ENCODE measurements around the gene OR6T1. TPM values are rescaled to one million over a fixed set of nuclear protein-coding genes. Genes with fewer than 3 reads are reported as not detected.

The OR6T1 gene
- total and polyA plus RNA-seq, 2 experiments from 2014 or later: not detected

- no peaks in the 10 kb centered on the region for H3K27me3 ChIP-seq (ENCODE audit: insufficient read depth)
- H3K4me3 ChIP-seq: no peak overlapping the region
- H3K36me3 Mint-ChIP-seq (ENCODE audit: low read depth): no peaks in the 10 kb centered on the region
- no peak overlapping the region for H3K4me2 ChIP-seq
- no peaks in the 10 kb centered on the region for H3K4me1 ChIP-seq (ENCODE audit: insufficient read depth)
- 0 out of 2 replicates have a peak, but pooled peaks cover 3% of the 10 kb centered on the region for H3K9me2 ChIP-seq (ENCODE audit: insufficient read depth)
- TF ChIP-seq STAT1 (IDR thresholded peaks at IDR 0.05; ENCODE audit: unreplicated experiment) (no peak), JUNB (IDR thresholded peaks at IDR 0.05; ENCODE audit: unreplicated experiment) (no peak), REST (IDR thresholded peaks at IDR 0.05; ENCODE audit: unreplicated experiment) (no peak)
- H3K4me3 Mint-ChIP-seq: no peak overlapping the region
- no peak overlapping the region for H3K27ac Mint-ChIP-seq
- H3K4me1 Mint-ChIP-seq: no peaks in the 10 kb centered on the region
- no peaks in the 10 kb centered on the region for H3K36me3 ChIP-seq (ENCODE audit: insufficient read depth)
- peaks cover 2% of the 10 kb centered on the region for H3K27me3 Mint-ChIP-seq (ENCODE audit: insufficient read depth, low read depth, poor library complexity)
- no peak overlapping the region for H2AFZ ChIP-seq
- H3F3A ChIP-seq (replicated peaks; ENCODE audit: low read depth): no peaks in the 10 kb centered on the region
- no peaks in the 10 kb centered on the region for H3K79me2 ChIP-seq (replicated peaks; ENCODE audit: insufficient read depth)
- H4K20me1 ChIP-seq (replicated peaks; ENCODE audit: insufficient read depth): no peaks in the 10 kb centered on the region
- DNase-seq (ENCODE audit: low spot score) (no peak), ATAC-seq (no peak)
- no peak overlapping the region for H3K27ac ChIP-seq (ENCODE audit: low read depth)
- H3K9me3 Mint-ChIP-seq: no peaks in the 10 kb centered on the region
Measured at GRCh38 chr11:123942413-123942812, 1.2 kb downstream of the OR6T1 start.

- H3K4me2 ChIP-seq: no peak within 1 kb of the TSS
- H3K4me1 ChIP-seq (ENCODE audit: insufficient read depth): no peaks in the 10 kb centered on the region
- no peaks in the 10 kb centered on the region for H3K36me3 Mint-ChIP-seq (ENCODE audit: low read depth)
- no peak for ATAC-seq
- H3K27ac Mint-ChIP-seq: no peak within 1 kb of the TSS
- peaks cover 14% of the 10 kb centered on the region for H3K9me2 ChIP-seq (ENCODE audit: insufficient read depth)
- no peak within 1 kb of the TSS for H3K4me3 Mint-ChIP-seq
- H4K20me1 ChIP-seq (replicated peaks; ENCODE audit: insufficient read depth): no peaks in the 10 kb centered on the region
- no peaks in the 10 kb centered on the region for H3F3A ChIP-seq (replicated peaks; ENCODE audit: low read depth)
- H3K79me2 ChIP-seq (replicated peaks; ENCODE audit: insufficient read depth): no peaks in the 10 kb centered on the region
- H3K27ac ChIP-seq (ENCODE audit: low read depth): no peak within 1 kb of the TSS
- H3K36me3 ChIP-seq (ENCODE audit: insufficient read depth): no peaks in the 10 kb centered on the region
- no peak for DNase-seq (ENCODE audit: low spot score)
- no peaks in the 10 kb centered on the region for H3K4me1 Mint-ChIP-seq
- H3K9me3 Mint-ChIP-seq: no peaks in the 10 kb centered on the region
- no peak within 1 kb of the TSS for H2AFZ ChIP-seq
- H3K4me3 ChIP-seq: no peak within 1 kb of the TSS
- H3K27me3 ChIP-seq (ENCODE audit: insufficient read depth): no peaks in the 10 kb centered on the region
- H3K27me3 Mint-ChIP-seq (ENCODE audit: insufficient read depth, low read depth, poor library complexity): peaks cover 2% of the 10 kb centered on the region
- TF ChIP-seq JUNB (IDR thresholded peaks at IDR 0.05; ENCODE audit: unreplicated experiment): no peak
- TF ChIP-seq POLR2AphosphoS5 (IDR thresholded peaks at IDR 0.05; ENCODE audit: low read depth): no peak
- TF ChIP-seq ZNF462 (CRISPR knock-in tag; IDR thresholded peaks at IDR 0.05): no peak
- no peak for TF ChIP-seq CTCF (conservative IDR thresholded peaks at IDR 0.05; ENCODE audit: low read depth in 2 of 2)
- no peak for TF ChIP-seq EZH2 (IDR thresholded peaks at IDR 0.05; ENCODE audit: low read depth, unreplicated experiment)
- no peak for TF ChIP-seq ZNF331 (CRISPR knock-in tag; IDR thresholded peaks at IDR 0.05; ENCODE audit: low read depth)
Measured at GRCh38 chr11:123939317-123939716, 4.3 kb downstream of the OR6T1 start, which contains the start of gene OR4D5. Gene OR4D5 (plus strand): TSS chr11:123939617. CDS start chr11:123939617, 0 bp downstream.
